GM19328 (cell line): ENCODE data around the gene PSKH1.

Source experiments
- ATAC-seq: cut with Tn5 transposase; IDR thresholded peaks from one replicate; pipeline ENCODE4 v1.9.1; 2021; ENCODE audit warnings: mild to moderate bottlenecking, moderate library complexity; ENCODE audit not compliant: unreplicated experiment

PSKH1 gene

DNA sequence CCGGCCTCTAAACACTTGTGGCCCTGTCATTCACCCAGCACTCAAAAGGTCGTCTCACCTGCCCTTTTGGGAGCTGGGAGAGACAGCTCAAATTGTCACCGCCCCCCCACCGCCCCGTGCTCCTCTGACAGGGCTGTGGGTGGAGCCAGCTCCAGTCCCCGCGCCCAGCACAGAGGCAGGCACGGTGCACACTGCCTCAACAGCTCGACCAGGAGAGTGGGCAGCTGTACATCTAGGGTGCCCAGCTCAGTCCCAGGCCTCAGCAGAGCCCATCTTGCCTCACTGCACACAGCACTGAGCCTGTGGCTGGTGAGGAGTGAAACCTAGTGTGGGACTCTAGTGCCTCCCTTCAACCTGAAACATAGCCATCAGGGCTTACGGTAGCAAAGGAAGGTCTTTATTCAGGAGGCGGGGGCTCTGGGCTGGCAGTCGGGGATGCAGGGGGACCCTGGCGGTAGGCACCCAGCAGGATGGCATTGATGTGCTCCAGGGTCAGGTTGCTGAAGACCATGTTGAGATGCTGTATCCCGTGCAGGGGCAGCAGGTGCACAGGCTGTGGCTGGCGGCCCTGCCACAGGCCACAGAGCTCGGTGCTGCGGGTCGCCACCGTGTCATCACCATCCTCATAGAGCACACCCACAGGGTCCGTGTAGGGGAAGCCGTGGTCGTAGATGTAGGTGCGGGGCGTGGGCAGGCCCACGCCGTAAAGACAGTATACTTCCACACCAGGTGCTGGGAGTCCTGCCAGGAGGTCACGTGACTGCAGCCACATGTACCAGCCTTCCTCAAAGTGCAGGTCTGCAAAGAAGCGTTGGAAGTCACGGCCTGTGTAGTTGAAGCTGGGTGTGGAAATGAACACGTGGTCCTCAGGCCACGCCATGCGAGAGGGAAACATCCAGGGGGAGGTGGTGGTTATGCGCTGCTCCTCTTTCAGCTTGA is 46.7 kb downstream of the PSKH1 start:
- no peak for ATAC-seq

DNA sequence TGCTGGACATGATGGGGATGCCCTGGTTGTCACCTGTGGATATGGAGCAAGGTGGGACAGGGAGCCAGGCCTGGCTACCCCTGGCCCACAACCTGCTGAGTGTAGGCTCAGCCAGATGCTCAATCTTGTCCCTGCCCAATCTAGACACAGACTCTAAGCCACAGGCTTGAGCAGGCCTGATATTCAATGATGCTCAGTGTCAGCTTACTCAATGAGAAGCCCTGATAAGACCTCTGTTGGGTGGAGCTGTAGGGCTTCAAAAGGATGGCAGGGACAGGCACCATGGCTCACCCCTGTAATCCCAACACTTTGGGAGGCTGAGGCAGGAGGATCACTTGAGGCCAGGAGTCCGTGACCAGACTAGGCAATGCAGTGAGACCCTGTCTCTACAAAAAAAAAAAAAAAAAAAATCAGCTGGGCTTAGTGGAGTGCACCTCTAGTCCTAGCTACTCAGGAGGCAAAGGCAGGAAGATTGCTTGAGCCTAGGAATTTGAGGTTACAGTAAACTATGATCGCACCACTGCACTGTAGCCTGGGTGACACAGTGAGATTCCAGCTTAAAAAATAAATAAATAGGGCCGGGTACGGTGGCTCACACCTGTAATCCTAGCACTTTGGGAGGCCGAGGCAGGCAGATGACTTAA is 47.5 kb downstream of the PSKH1 start:
- ATAC-seq = no peak

GRCh38 chr16:67941469-67942199 is 48.6 kb downstream of the PSKH1 start:
- ATAC-seq = no peak

GRCh38 chr16:67942200-67942509 is 49.1 kb downstream of the PSKH1 start:
- no peak for ATAC-seq

DNA sequence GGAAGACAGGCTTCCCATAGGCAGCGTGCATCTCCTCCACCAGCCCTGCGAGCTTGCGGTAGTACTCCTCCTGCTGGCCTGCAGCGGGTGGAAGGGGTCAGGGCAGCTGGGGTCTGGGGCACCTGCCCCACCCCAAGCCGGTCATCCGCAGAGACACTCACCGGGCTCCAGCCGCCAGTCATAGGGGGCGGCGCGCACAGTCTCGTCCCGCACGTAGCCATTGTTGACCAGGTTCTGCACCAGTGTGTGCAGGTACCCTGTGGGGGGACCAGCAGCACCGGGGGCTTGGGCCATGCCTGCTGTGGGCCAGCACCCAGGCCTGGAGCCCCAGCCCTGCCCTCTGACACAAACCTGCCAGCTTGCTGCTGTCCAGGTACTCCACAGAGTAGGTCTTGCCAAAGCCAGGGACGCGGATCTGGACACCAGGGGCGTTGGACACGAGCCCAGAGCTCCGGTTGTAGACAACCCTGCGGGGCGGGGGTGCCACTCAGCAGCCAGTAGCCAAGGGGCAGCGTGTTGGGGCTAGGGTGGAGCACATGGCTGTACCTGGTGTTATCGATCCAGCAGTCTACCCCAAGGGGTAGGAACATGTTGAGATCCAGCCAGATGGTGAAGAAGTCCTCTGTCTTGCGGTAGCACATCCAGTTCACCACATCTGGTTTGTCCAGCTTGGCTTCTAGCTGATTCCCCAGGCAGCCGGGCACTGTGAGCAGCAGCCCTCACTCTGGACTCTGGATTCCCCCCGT is 49.6 kb downstream of the PSKH1 start:
- ATAC-seq = no peak

GRCh38 chr16:67943256-67943618 is 50.2 kb downstream of the PSKH1 start:
- ATAC-seq = no peak

- no peak for ATAC-seq
Observed at GRCh38 chr16:67943619-67944504, 50.8 kb downstream of the PSKH1 start, which contains the start of gene LCAT. Gene LCAT (minus strand): TSS chr16:67944120. CDS start chr16:67944101, 19 bp downstream.

GRCh38 chr16:67944690-67945391 is 51.8 kb downstream of the PSKH1 start:
- ATAC-seq = no peak

DNA sequence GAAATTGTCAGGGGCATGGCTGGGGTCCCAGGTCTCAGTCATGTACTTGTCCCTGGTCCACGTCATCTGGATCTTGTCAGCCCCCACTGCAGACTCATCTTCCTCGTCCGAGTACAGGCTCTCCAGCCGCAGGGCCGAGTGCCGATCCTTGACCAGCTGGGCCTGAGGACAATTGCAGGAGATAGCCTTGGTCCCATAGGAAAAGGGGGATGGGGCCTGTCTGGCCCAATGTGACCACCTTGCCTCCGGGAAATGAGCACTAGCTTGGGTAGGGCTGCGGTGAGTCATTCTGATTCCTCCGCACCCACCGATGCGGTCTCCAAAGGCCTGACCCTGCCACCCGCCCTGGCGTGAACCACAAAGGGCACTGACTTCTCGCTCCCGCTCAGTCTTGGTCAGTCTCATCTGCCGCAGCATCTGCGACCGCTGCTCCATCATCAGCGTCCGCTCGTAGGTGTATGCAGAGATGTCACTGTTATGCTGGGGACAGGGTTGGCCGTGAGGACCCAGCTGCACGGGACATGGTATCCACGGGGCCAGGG is 52.4 kb downstream of the PSKH1 start:
- ATAC-seq = no peak

DNA sequence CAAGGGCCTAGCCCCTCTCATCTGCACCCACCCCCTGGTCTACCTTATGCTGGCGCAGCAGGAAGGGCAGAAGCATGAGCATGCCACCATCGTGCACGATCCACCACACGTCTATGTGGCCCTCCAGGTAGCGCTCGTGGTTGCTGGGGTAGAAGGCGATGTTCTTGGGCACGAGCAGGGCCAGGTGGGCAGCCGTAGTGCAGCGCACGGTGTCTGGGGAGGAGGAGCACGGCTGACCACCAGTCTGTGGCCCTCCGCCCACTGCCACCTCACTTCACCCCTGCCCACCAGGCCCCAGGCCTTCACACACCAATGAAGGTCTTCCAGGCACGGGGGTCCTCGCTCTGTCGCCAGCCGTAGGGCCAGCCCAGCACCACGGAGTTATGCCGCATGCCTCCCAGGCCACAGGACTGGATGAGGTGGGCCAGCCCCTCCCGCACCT is 53.1 kb downstream of the PSKH1 start:
- ATAC-seq = no peak

DNA sequence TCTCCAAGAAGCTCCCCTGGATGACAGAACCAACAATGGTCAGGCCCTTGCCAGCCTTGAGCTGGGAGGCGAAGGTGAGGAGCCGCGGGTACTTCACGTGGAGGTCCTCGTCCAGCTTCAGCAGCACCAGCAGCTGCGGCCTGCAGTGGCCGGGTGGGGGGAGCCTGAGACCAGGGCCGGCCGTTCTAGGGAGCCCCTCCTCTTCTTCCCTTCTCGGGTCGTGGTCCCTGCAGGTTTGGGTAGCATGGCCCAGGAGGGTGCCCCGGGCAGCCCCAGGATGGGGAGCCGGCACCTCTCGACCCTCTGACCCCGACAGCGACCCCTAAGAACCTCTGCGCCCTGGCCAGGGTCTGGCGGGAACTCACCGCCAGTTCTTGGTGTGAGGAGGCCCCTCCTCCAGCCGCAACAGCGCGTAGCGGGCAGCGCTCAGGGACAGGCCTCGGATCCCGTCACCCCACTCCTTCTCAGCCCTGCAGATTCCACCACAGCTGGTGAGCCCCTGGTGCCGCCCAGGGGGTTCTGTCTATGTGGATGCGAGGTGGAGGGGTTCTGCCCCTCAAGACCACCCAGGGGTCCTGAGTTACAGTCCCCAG is 54.0 kb downstream of the PSKH1 start:
- ATAC-seq = no peak

DNA sequence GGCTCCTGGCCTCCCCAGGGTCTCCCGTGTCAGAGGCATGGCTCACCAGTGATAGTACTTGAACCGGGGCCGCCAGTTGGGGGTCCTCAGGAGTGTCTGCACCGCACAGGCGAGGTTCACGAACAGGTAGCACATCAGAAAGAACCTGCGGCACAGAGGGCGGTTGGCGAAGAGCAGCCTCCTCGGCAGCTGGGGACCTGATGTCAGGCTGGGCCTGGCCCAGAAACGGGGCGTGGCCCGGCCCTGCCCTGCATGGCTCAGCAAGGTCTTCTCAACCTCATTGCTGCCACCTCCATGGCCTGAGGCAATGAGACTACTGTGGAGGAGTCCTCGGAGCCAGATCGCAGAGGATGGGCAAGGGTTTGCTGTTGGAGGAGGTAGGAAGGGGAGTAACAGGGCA is 55.0 kb downstream of the PSKH1 start:
- ATAC-seq = no peak

GRCh38 chr16:67949645-67950044 is 56.6 kb downstream of the PSKH1 start:
- no peak for ATAC-seq

- ATAC-seq = no peak
Observed at GRCh38 chr16:67950335-67950843, 57.3 kb downstream of the PSKH1 start.

DNA sequence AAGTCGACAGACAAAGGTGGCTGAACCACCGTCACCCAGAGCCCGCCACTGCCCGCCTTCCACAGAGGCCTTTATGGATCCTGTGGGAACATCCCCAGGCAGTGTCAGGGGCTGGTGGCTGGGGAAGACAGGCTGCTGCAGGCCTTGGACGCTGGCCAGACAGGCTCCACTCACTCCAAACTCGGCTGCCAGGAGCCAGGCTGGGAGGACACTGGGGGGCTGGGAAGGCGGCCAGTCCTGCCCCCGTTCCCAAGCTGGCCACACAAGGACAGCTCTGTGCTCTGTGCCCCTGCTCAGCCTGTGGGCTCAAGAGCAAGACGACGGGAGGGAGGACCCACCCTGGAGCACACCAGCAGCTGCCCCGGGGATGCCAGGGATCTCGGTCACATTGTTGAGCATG is 58.4 kb downstream of the PSKH1 start:
- no peak for ATAC-seq

- no peak for ATAC-seq
Observed at GRCh38 chr16:67953641-67954375, 60.8 kb downstream of the PSKH1 start.

GRCh38 chr16:67954421-67955196 is 61.6 kb downstream of the PSKH1 start:
- no peak for ATAC-seq
